Parathyroid adenoma (tissue), 2 donors: ENCODE data around the gene CDK18.

Experiments used
- H2AFZ ChIP-seq: fragments of 300-600 bp; sonication (generic); one replicate; pipeline ENCODE4 v1.7.0; 2017; ENCODE audit warnings: antibody characterized with exemption, mild to moderate bottlenecking
- H3K27ac ChIP-seq: fragments of 300-600 bp; sonication (generic); one replicate; pipeline ENCODE4 v1.7.0; 2017
- H3K27me3 ChIP-seq: fragments of 300-600 bp; sonication (generic); one replicate; pipeline ENCODE4 v1.7.0; 2017; ENCODE audit warnings: low read length; ENCODE audit not compliant: control insufficient read depth, insufficient read depth
- H3K36me3 ChIP-seq: fragments of 300-600 bp; sonication (generic); one replicate; pipeline ENCODE4 v1.7.0; 2017; ENCODE audit warnings: low read length; ENCODE audit not compliant: control insufficient read depth, insufficient read depth
- H3K4me1 ChIP-seq: fragments of 300-600 bp; sonication (generic); one replicate; pipeline ENCODE4 v1.7.0; 2017; ENCODE audit warnings: control low read depth
- H3K4me2 ChIP-seq: fragments of 300-600 bp; sonication (generic); one replicate; pipeline ENCODE4 v1.7.0; 2017; ENCODE audit warnings: low read length
- H3K4me3 ChIP-seq: fragments of 300-600 bp; sonication (generic); one replicate; pipeline ENCODE4 v1.7.0; 2017; ENCODE audit warnings: low read depth, low read length
- H3K79me2 ChIP-seq: fragments of 300-600 bp; sonication (generic); one replicate; pipeline ENCODE4 v1.7.0; 2017; ENCODE audit warnings: control low read depth
- H3K9ac ChIP-seq: fragments of 300-600 bp; sonication (generic); one replicate; pipeline ENCODE4 v1.7.0; 2017; ENCODE audit warnings: mild to moderate bottlenecking
- H3K9me3 ChIP-seq: fragments of 300-600 bp; sonication (generic); one replicate; pipeline ENCODE4 v1.7.0; 2017; ENCODE audit warnings: low read length; ENCODE audit not compliant: control insufficient read depth
- TF ChIP-seq, protein P1 (sequence below): fragments of 300-600 bp; sonication (generic); IDR thresholded peaks from one replicate; pipeline ENCODE4 v1.7.0; 2017; ENCODE audit warnings: antibody characterized with exemption, mild to moderate bottlenecking
- donor health status: primary hyperparathyroidism.

The CDK18 gene

DNA sequence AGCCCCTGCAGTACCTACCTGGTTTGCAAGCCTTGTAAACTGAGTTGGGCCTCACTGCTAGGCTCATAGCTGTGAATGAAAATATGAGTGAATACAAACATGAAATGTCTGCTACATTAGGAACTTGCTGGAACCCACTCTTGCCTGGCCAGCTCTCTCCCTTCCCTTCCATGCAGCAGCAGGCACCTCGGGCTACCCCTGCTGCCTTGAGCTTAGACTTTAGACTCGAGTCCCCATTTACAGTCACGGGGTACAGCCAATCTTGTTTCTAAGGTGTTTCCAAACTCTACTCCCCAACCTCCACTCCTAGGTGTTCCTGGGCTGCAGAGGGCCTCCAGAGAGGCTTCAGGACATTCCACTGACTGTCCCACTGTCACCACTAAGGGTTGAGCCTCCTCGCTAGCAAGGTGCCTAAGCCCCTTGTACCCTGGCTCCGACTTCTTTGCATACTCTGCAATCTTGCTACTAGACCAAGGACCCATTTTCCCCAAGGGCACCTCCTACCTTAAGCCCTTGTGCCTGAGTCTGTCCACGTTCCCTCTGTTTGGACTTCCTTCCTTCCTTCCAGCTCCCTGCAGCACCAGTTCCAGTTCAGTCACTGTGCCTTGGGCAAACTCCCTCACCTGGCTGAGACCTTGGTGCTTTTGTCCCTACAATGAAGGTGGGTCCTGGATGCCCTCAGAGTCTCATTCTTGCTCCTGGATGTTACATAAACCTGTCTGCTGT is 36.9 kb downstream of the CDK18 start:
- Histone ChIP-seq H3K4me2 (no peak overlapping the region), H3K36me3 (no peaks in the 10 kb centered on the region), H3K4me1 (no peaks in the 10 kb centered on the region), H3K4me3 (no peak overlapping the region), H3K9ac (no peak overlapping the region), H3K9me3 (no peaks in the 10 kb centered on the region), H2AFZ (no peak overlapping the region), H3K79me2 (no peaks in the 10 kb centered on the region), H3K27ac (no peak overlapping the region), H3K27me3 (no peaks in the 10 kb centered on the region)
- TF ChIP-seq, protein P1, sequence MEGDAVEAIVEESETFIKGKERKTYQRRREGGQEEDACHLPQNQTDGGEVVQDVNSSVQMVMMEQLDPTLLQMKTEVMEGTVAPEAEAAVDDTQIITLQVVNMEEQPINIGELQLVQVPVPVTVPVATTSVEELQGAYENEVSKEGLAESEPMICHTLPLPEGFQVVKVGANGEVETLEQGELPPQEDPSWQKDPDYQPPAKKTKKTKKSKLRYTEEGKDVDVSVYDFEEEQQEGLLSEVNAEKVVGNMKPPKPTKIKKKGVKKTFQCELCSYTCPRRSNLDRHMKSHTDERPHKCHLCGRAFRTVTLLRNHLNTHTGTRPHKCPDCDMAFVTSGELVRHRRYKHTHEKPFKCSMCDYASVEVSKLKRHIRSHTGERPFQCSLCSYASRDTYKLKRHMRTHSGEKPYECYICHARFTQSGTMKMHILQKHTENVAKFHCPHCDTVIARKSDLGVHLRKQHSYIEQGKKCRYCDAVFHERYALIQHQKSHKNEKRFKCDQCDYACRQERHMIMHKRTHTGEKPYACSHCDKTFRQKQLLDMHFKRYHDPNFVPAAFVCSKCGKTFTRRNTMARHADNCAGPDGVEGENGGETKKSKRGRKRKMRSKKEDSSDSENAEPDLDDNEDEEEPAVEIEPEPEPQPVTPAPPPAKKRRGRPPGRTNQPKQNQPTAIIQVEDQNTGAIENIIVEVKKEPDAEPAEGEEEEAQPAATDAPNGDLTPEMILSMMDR, result no peak

DNA sequence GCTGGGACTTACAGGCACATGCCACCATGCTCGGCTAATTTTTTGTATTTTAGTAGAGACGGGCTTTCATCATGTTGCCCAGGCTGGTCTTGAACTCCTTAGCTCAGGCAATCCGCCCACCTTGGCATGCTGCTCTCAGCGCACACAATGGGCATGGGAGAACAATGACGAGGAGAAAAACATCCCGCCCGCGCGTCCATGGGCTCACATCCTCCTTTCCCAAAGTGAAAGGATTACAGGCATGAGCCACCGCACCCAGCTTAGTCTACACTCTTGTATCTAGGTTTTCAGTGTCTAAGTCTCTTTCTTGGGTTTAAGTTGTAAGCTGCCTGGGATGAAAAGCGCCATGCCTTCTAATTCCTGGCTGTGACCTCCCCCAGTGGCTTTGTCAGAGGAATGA is 37.9 kb downstream of the CDK18 start:
- Histone ChIP-seq H3K79me2 (no peaks in the 10 kb centered on the region), H3K9ac (no peak overlapping the region), H3K27ac (no peak overlapping the region), H3K4me2 (no peak overlapping the region), H3K9me3 (no peaks in the 10 kb centered on the region), H3K36me3 (no peaks in the 10 kb centered on the region), H2AFZ (no peak overlapping the region), H3K27me3 (no peaks in the 10 kb centered on the region), H3K4me3 (no peak overlapping the region), H3K4me1 (no peaks in the 10 kb centered on the region)
- TF ChIP-seq, protein P1, result no peak

DNA sequence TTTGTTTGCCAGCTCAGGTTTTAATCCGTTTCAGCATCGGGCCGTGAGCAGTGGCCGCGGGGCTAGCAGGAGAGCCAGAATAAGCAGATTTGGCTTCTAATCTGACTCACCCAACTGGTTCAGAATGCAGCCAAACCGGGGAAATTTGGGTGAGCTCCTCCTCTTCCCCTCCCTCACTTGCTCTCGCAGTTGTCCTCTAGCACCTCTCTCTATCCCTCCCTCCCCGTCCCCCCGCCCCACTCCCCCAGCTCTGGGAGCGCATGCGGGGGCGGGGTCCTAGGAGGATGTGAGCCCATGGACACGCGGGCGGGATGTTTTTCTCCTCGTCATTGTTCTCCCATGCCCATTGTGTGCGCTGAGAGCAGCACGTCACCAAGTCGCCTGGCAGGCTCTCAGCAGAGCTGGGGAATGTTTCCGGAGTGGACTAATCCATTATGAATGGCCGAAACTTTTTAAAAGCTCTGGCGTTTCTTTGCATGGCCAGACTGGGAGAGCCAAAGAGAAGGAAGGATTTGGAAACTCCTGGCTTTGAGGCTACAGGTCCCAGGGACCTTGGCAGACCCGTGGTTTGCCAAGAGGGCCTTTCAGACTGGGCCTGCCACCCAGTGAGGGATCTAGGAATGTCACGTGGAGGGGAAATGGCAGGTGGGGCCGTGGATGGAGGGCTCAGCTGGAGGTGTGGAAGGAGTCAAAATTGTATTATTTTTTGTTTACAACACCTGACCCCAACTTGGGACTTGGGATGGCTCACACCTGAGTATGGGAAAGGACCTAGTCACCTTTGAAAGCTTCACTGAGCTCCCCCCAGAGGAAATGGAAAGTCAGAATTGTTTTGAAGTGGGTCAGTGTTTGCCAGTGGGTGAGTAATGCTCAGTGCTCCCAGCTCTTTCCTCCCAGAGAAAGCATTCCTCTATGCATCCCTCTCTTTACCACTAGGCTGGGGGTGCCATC is 39.2 kb downstream of the CDK18 start:
- peak overlapping the region; percentile 53 for H3K4me2 ChIP-seq
- peak overlapping the region; percentile 57 for H2AFZ ChIP-seq
- H3K27me3 ChIP-seq, result no peaks in the 10 kb centered on the region
- H3K9me3 ChIP-seq, result no peaks in the 10 kb centered on the region
- H3K27ac ChIP-seq, result peak overlapping the region; percentile 47
- H3K4me1 ChIP-seq, result no peaks in the 10 kb centered on the region
- no peaks in the 10 kb centered on the region for H3K36me3 ChIP-seq
- H3K4me3 ChIP-seq, result no peak overlapping the region
- H3K9ac ChIP-seq, result no peak overlapping the region
- no peaks in the 10 kb centered on the region for H3K79me2 ChIP-seq
- TF ChIP-seq, protein P1, result no peak

DNA sequence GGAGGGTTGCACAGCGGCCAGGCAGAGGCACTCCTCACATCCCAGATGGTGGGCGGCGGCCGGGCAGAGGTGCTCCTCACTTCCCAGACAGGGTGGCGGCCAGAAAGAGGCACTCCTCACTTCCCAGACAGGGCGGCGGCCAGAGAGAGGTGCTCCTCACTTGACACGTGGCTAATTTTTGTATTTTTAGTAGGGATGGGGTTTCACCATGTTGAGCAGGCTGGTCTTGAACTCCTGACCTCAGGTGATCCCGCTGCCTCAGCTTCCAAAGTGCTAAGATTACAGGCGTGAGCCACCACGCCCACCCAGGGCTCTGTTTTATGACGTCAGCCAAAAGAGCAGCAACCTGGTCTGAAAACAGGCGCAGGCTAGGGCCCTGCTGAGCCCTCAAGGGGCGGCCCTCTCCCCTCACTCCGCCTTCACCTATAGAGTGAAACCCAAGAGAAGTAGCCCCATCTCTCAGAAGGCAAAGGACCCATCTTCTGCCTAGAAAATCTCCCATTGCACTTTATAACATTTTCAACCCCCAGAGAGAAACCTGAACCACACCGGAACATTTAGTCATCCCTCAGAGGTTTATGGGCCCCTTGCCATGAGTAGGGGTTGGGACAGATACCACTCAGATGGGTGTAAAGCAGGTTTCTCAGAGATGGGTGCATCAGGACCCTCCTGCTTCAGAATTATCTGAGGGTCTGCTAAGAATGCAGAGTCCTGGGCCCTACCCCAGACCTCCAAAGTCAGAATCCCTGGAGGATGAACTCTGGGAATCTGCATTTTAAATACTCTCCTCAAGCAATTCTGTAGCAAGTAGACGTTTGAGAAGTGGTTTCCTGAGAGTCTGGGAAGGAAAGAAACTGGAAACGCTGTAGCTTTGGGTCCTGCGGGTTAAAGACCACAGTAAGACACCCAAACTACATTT is 40.8 kb downstream of the CDK18 start:
- no peaks in the 10 kb centered on the region for H3K4me1 ChIP-seq
- H2AFZ ChIP-seq, result no peak overlapping the region
- H3K27me3 ChIP-seq, result no peaks in the 10 kb centered on the region
- no peak overlapping the region for H3K9ac ChIP-seq
- no peak overlapping the region for H3K4me3 ChIP-seq
- no peak overlapping the region for H3K4me2 ChIP-seq
- no peaks in the 10 kb centered on the region for H3K36me3 ChIP-seq
- no peak overlapping the region for H3K27ac ChIP-seq
- no peaks in the 10 kb centered on the region for H3K79me2 ChIP-seq
- H3K9me3 ChIP-seq, result no peaks in the 10 kb centered on the region
- TF ChIP-seq, protein P1, result no peak
